Measurements from ENCODE around the gene TXK. TPM values are rescaled to one million over a fixed set of nuclear protein-coding genes. Genes with fewer than 3 reads are reported as not detected.

TXK gene
- total RNA-seq, 1 donor from 2014 or later: 0.50 TPM

GRCh38 chr4:48046059-48046458 is 88.0 kb downstream of the TXK start:
- Histone ChIP-seq H3K9me3 (ENCODE audit: insufficient read depth, low read depth, low read length) (no peaks in the 10 kb centered on the region), H3K27me3 (ENCODE audit: insufficient read depth, low read length) (peaks cover 8% of the 10 kb centered on the region), H3K9ac (ENCODE audit: low read length) (no peak overlapping the region), H3K4me3 (ENCODE audit: insufficient read depth, low read depth, low read length) (no peak overlapping the region), H3K4me2 (ENCODE audit: low read length) (no peak overlapping the region), H3K36me3 (ENCODE audit: insufficient read depth, low read length) (no peaks in the 10 kb centered on the region), H4K20me1 (ENCODE audit: insufficient read depth, low read length) (no peaks in the 10 kb centered on the region), H3K27ac (ENCODE audit: low read depth, low read length) (no peak overlapping the region), H3K4me1 (ENCODE audit: insufficient read depth, low read length) (no peaks in the 10 kb centered on the region), H2AFZ (ENCODE audit: low read depth, low read length) (no peak overlapping the region), H3K79me2 (ENCODE audit: insufficient read depth, low read length) (no peaks in the 10 kb centered on the region)
- H3K27ac Mint-ChIP-seq (ENCODE audit: unreplicated experiment): no peak overlapping the region
- H3K27me3 Mint-ChIP-seq (ENCODE audit: low read depth, unreplicated experiment): peaks cover 5% of the 10 kb centered on the region
- no peak for FAIRE-seq
- H3K4me1 Mint-ChIP-seq (ENCODE audit: low read depth, unreplicated experiment): peaks cover 1% of the 10 kb centered on the region
- H3K4me3 Mint-ChIP-seq (ENCODE audit: unreplicated experiment): no peak overlapping the region
- no peaks in the 10 kb centered on the region for H3K36me3 Mint-ChIP-seq (ENCODE audit: low read depth, unreplicated experiment)
- H3K9me3 Mint-ChIP-seq (ENCODE audit: unreplicated experiment): no peaks in the 10 kb centered on the region
- no peak for DNase-seq (ENCODE audit: low read depth)
- no peak for TF ChIP-seq CTCF (IDR thresholded peaks at IDR 0.05; ENCODE audit: insufficient read depth, low read depth, low read length)
- no peak for TF ChIP-seq EZH2 (IDR thresholded peaks at IDR 0.05; ENCODE audit: insufficient read depth, low read length)

- H3K9me3 Mint-ChIP-seq (ENCODE audit: unreplicated experiment): no peaks in the 10 kb centered on the region
- Histone ChIP-seq H3K27me3 (ENCODE audit: insufficient read depth, low read length) (peaks cover 6% of the 10 kb centered on the region), H3K4me3 (ENCODE audit: insufficient read depth, low read depth, low read length) (no peak overlapping the region), H3K79me2 (ENCODE audit: insufficient read depth, low read length) (no peaks in the 10 kb centered on the region), H3K4me1 (ENCODE audit: insufficient read depth, low read length) (no peaks in the 10 kb centered on the region), H3K27ac (ENCODE audit: low read depth, low read length) (no peak overlapping the region), H2AFZ (ENCODE audit: low read depth, low read length) (no peak overlapping the region), H3K9ac (ENCODE audit: low read length) (no peak overlapping the region), H3K9me3 (ENCODE audit: insufficient read depth, low read depth, low read length) (no peaks in the 10 kb centered on the region), H3K4me2 (ENCODE audit: low read length) (no peak overlapping the region), H3K36me3 (ENCODE audit: insufficient read depth, low read length) (no peaks in the 10 kb centered on the region), H4K20me1 (ENCODE audit: insufficient read depth, low read length) (no peaks in the 10 kb centered on the region)
- no peak overlapping the region for H3K4me3 Mint-ChIP-seq (ENCODE audit: unreplicated experiment)
- TF ChIP-seq CTCF (IDR thresholded peaks at IDR 0.05; ENCODE audit: insufficient read depth, low read depth, low read length): no peak
- TF ChIP-seq EZH2 (IDR thresholded peaks at IDR 0.05; ENCODE audit: insufficient read depth, low read length): no peak
- peaks cover 2% of the 10 kb centered on the region for H3K27me3 Mint-ChIP-seq (ENCODE audit: low read depth, unreplicated experiment)
- H3K36me3 Mint-ChIP-seq (ENCODE audit: low read depth, unreplicated experiment): no peaks in the 10 kb centered on the region
- no peak overlapping the region for H3K27ac Mint-ChIP-seq (ENCODE audit: unreplicated experiment)
- FAIRE-seq (no peak), DNase-seq (ENCODE audit: low read depth) (no peak)
- H3K4me1 Mint-ChIP-seq (ENCODE audit: low read depth, unreplicated experiment): peaks cover 1% of the 10 kb centered on the region
Observed at GRCh38 chr4:48044298-48044697, 89.8 kb downstream of the TXK start.

GRCh38 chr4:48043504-48043903 is 90.5 kb downstream of the TXK start:
- Histone ChIP-seq H3K9me3 (ENCODE audit: insufficient read depth, low read depth, low read length) (no peaks in the 10 kb centered on the region), H3K4me3 (ENCODE audit: insufficient read depth, low read depth, low read length) (no peak overlapping the region), H3K4me2 (ENCODE audit: low read length) (no peak overlapping the region), H3K27me3 (ENCODE audit: insufficient read depth, low read length) (peaks cover 6% of the 10 kb centered on the region), H3K4me1 (ENCODE audit: insufficient read depth, low read length) (no peaks in the 10 kb centered on the region), H3K9ac (ENCODE audit: low read length) (no peak overlapping the region), H3K36me3 (ENCODE audit: insufficient read depth, low read length) (no peaks in the 10 kb centered on the region), H2AFZ (ENCODE audit: low read depth, low read length) (no peak overlapping the region), H4K20me1 (ENCODE audit: insufficient read depth, low read length) (no peaks in the 10 kb centered on the region), H3K27ac (ENCODE audit: low read depth, low read length) (no peak overlapping the region), H3K79me2 (ENCODE audit: insufficient read depth, low read length) (no peaks in the 10 kb centered on the region)
- DNase-seq (ENCODE audit: low read depth) (no peak), FAIRE-seq (no peak)
- Mint-ChIP-seq H3K9me3 (ENCODE audit: unreplicated experiment) (no peaks in the 10 kb centered on the region), H3K4me1 (ENCODE audit: low read depth, unreplicated experiment) (peaks cover 1% of the 10 kb centered on the region), H3K4me3 (ENCODE audit: unreplicated experiment) (no peak overlapping the region), H3K27me3 (ENCODE audit: low read depth, unreplicated experiment) (no peaks in the 10 kb centered on the region), H3K36me3 (ENCODE audit: low read depth, unreplicated experiment) (no peaks in the 10 kb centered on the region), H3K27ac (ENCODE audit: unreplicated experiment) (no peak overlapping the region)
- TF ChIP-seq EZH2 (IDR thresholded peaks at IDR 0.05; ENCODE audit: insufficient read depth, low read length): no peak
- TF ChIP-seq CTCF (IDR thresholded peaks at IDR 0.05; ENCODE audit: insufficient read depth, low read depth, low read length): no peak

All from astrocyte (in vitro differentiated cells and primary cell).